Stimulated activated CD4-positive, alpha-beta T cell treated with anti-CD3 and anti-CD28 coated beads, TNF-alpha, amount 100 ng/mL, for 24 hours (primary cell): ENCODE data around the gene SMIM1.

ENCODE experiments used
- DNase-seq, 3 experiments: peaks; one replicate each; pipeline ENCODE4 v3.0.0-alpha.2; 2020; ENCODE audit warnings: low read depth in 3 of 3

Gene SMIM1

GRCh38 chr1:3777078-3777547 is 4.6 kb downstream of the SMIM1 start:
- DNase-seq = no peak

GRCh38 chr1:3777647-3778589 is 5.4 kb downstream of the SMIM1 start:
- no peak for DNase-seq

- DNase-seq = no peak
Measured at GRCh38 chr1:3778590-3779264, 6.2 kb downstream of the SMIM1 start.

GRCh38 chr1:3779265-3779911 is 6.8 kb downstream of the SMIM1 start:
- DNase-seq = no peak

- no peak for DNase-seq
Measured at GRCh38 chr1:3779912-3780416, 7.4 kb downstream of the SMIM1 start.

GRCh38 chr1:3780901-3781300 is 8.4 kb downstream of the SMIM1 start:
- no peak for DNase-seq

- DNase-seq = no peak
Measured at GRCh38 chr1:3783651-3784474, 11.3 kb downstream of the SMIM1 start.

GRCh38 chr1:3785045-3785444 is 12.5 kb downstream of the SMIM1 start:
- no peak for DNase-seq

- no peak for DNase-seq
Measured at GRCh38 chr1:3785456-3786157, 13.1 kb downstream of the SMIM1 start.

GRCh38 chr1:3786468-3787348 is 14.2 kb downstream of the SMIM1 start:
- no peak for DNase-seq

GRCh38 chr1:3787349-3787715 is 14.8 kb downstream of the SMIM1 start:
- DNase-seq = peak in 1 of 3 experiments; percentile 51

- DNase-seq = no peak
Measured at GRCh38 chr1:3787745-3788605, 15.4 kb downstream of the SMIM1 start.

- no peak for DNase-seq
Measured at GRCh38 chr1:3788756-3789420, 16.3 kb downstream of the SMIM1 start.

GRCh38 chr1:3789421-3790300 is 17.1 kb downstream of the SMIM1 start:
- no peak for DNase-seq

GRCh38 chr1:3790500-3790923 is 18.0 kb downstream of the SMIM1 start:
- DNase-seq = no peak

- no peak for DNase-seq
Measured at GRCh38 chr1:3790952-3791351, 18.4 kb downstream of the SMIM1 start.
